Spleen (tissue), 7 donors: Measurements from ENCODE around the gene ELMO2.

Source experiments
- CTCF ChIP-seq, 11 experiments: fragments of 200-600 bp in 7 of 11; fragments of 450-650 bp in 4 of 11; sonication (generic) in 4 of 11; IDR thresholded peaks in 8 of 11; conservative IDR thresholded peaks in 3 of 11; 1 replicate in 7 of 11; 2 replicates in 4 of 11; pipeline versions ENCODE4 v1.4.0 to v1.8.0; 2016 to 2021; ENCODE audit warnings: antibody characterized with exemption in 11 of 11, inconsistent platforms in 4 of 11, mild to moderate bottlenecking in 1 of 11
- POLR2A ChIP-seq, 3 donors: fragments of 450-650 bp; IDR thresholded peaks; one replicate each; pipeline ENCODE4 v1.5.1; 2017; ENCODE audit warnings: antibody characterized with exemption in 3 of 3, mild to moderate bottlenecking in 1 of 3
- POLR2AphosphoS5 ChIP-seq, 3 donors: sonication (generic); formaldehyde crosslinking; IDR thresholded peaks; one replicate each; pipeline ENCODE4 v1.5.1; 2017; ENCODE audit warnings: antibody characterized with exemption in 3 of 3
- donor health status: DM: no; HTN: no; CAD: no; lungs with moderate emphysema.
- donor health status: DM: no; HTN: no; CAD: no.
- donor health status: DM: no; HTN: no; CAD: no.

DNA sequence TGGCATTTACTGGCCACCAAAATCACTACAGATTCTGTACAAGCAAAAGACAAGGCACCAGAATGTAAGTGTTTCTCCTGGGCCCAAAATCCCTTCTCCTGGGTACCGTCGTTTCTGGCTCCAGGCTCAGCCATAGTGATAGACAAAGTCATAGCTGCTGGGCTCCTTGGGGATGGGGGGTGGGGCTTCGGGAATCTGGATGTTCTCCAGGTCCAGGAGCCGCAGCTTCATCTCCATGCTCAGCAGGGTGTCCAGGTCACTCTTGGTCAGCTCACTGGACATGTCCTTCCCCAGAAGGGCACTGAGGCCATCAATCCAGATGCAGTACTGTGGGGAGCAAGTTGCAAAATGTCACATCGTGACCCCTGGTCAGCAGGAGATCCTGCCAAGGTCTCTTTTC is 39.2 kb downstream of the ELMO2 start:
- TF ChIP-seq CTCF (IDR thresholded peaks at IDR 0.05 in 8 of 11, conservative IDR thresholded peaks at IDR 0.05 in 3 of 11) (no peak), POLR2AphosphoS5 (IDR thresholded peaks at IDR 0.05) (no peak), POLR2A (IDR thresholded peaks at IDR 0.05) (no peak)
